Breast epithelium (tissue), 3 donors: ENCODE data around the gene SLC22A23.

Source experiments
- CTCF ChIP-seq, 3 donors: fragments of 450-650 bp; IDR thresholded peaks; one replicate each; pipeline ENCODE4 v1.5.1; 2016 to 2017; ENCODE audit warnings: antibody characterized with exemption in 3 of 3, mild to moderate bottlenecking in 3 of 3, moderate library complexity in 3 of 3
- POLR2A ChIP-seq: fragments of 450-650 bp; IDR thresholded peaks from one replicate; pipeline ENCODE4 v1.6.1; 2016; ENCODE audit warnings: antibody characterized with exemption, mild to moderate bottlenecking, moderate library complexity

DNA sequence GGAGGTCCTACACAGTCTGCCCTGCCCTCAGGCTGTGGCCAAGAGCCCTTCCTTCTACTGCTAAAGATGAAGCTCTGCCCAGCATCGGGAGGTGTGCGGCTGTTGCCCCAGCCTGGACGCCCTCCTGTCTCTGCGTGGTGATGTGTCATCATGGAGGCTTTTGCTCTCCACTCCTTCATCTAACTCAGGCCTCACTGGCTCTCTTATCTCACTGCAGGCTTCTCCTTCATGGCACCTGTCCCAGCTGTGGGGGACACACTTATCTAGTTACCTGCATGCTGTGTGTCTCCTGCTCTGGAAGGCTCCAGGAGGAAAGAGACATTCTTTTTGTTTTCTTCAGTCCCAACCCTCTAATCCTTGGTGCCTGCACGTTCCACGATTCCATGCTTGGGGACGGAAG lies 109.0 kb downstream of the SLC22A23 start:
- TF ChIP-seq POLR2A (no peak), CTCF (IDR thresholded peaks at IDR 0.05) (no peak)
